Fibroblast of lung (primary cell): ENCODE measurements around the gene GPX7. TPM values are rescaled to one million over a fixed set of nuclear protein-coding genes. Genes with fewer than 3 reads are reported as not detected.

ENCODE experiments used
- DNase-seq, 2 donors: peaks; one replicate each; pipeline versions ENCODE4 v3.0.0 to v3.0.0-alpha.2; 2010; ENCODE audit warnings: low read depth in 2 of 2
- H2AFZ ChIP-seq: 2 replicates; pipeline ENCODE4 v1.5.1; 2012; ENCODE audit warnings: low read length, control low read depth, inconsistent platforms
- H3K27ac ChIP-seq: 2 replicates; pipeline ENCODE4 v1.5.1; 2011; ENCODE audit warnings: low read length, control low read depth; ENCODE audit not compliant: insufficient read depth
- H3K27me3 ChIP-seq: 2 replicates; pipeline ENCODE4 v1.5.1; 2011; ENCODE audit warnings: mild to moderate bottlenecking, low read length; ENCODE audit not compliant: control insufficient read depth, insufficient read depth
- H3K36me3 ChIP-seq: 2 replicates; pipeline ENCODE4 v1.5.1; 2011; ENCODE audit warnings: low read length; ENCODE audit not compliant: control insufficient read depth, insufficient read depth
- H3K4me1 ChIP-seq: 2 replicates; pipeline ENCODE4 v1.5.1; 2011; ENCODE audit warnings: low read length; ENCODE audit not compliant: control insufficient read depth, insufficient read depth; ENCODE audit errors: extremely low read depth
- H3K4me2 ChIP-seq: 2 replicates; pipeline ENCODE4 v1.5.1; 2011; ENCODE audit warnings: low read length, control low read depth; ENCODE audit not compliant: insufficient read depth; ENCODE audit errors: extremely low read depth
- H3K4me3 ChIP-seq, 4 experiments: fragments of 200-600 bp in 1 of 4; sonication (generic) in 1 of 4; replicated peaks in 1 of 4; 2 replicates each; pipeline ENCODE4 v1.5.1; 2011 to 2016; ENCODE audit warnings: low read length in 4 of 4, low read depth in 3 of 4, mild to moderate bottlenecking in 3 of 4, control low read depth in 2 of 4, inconsistent platforms in 1 of 4, mixed read lengths in 1 of 4; ENCODE audit not compliant: insufficient read depth in 1 of 4; ENCODE audit errors: control extremely low read depth in 1 of 4
- H3K79me2 ChIP-seq: 2 replicates; pipeline ENCODE4 v1.5.1; 2012; ENCODE audit warnings: mild to moderate bottlenecking, low read length, inconsistent platforms; ENCODE audit not compliant: control insufficient read depth, insufficient read depth
- H3K9ac ChIP-seq: 2 replicates; pipeline ENCODE4 v1.5.1; 2011; ENCODE audit warnings: mild to moderate bottlenecking, low read length, control low read depth; ENCODE audit not compliant: insufficient read depth
- H3K9me3 ChIP-seq: 2 replicates; pipeline ENCODE4 v1.5.1; 2012; ENCODE audit warnings: low read depth, low read length; ENCODE audit not compliant: control insufficient read depth, insufficient read depth
- H4K20me1 ChIP-seq: 2 replicates; pipeline ENCODE4 v1.5.1; 2011; ENCODE audit warnings: low read length; ENCODE audit not compliant: control insufficient read depth, insufficient read depth; ENCODE audit errors: extremely low read depth
- CTCF ChIP-seq, 2 donors: IDR thresholded peaks in 1 of 2; conservative IDR thresholded peaks in 1 of 2; 1 replicate in 1 of 2; 2 replicates in 1 of 2; pipeline ENCODE4 v1.5.1; 2011 to 2012; ENCODE audit warnings: low read length in 2 of 2, control low read depth in 1 of 2, inconsistent platforms in 1 of 2, low read depth in 1 of 2, mild to moderate bottlenecking in 1 of 2
- EZH2 ChIP-seq: IDR thresholded peaks from 2 replicates; pipeline ENCODE4 v1.5.1; 2012; ENCODE audit warnings: low read length, control low read depth, mild to moderate bottlenecking; ENCODE audit errors: missing control alignments
- polyA plus RNA-seq, 2 donors: library from polyadenylated mRNA; depleted of rRNA in 1 of 2; stranded (reverse) in 1 of 2; unstranded in 1 of 2; fragments of >200 nt; gene quantifications; 2 replicates each; pipeline ENCODE4 v1.2.1, GENCODE V29; 2011 to 2012; ENCODE audit warnings: missing spikeins in 1 of 2
- total RNA-seq: library from RNA; depleted of rRNA; stranded (reverse); fragments of >200 nt; gene quantifications from 2 replicates; pipeline ENCODE4 v1.2.1, GENCODE V29; 2014

Gene GPX7
- total and polyA plus RNA-seq, 2 donors (not counting 1 experiment from before 2014, with no cell fraction given): 28.9 to 30.6 TPM

GRCh38 chr1:52623812-52624211 lies 21.6 kb downstream of the GPX7 start:
- H4K20me1 ChIP-seq: no peaks in the 10 kb centered on the region
- H3K4me2 ChIP-seq: no peak overlapping the region
- no peaks in the 10 kb centered on the region for H3K27me3 ChIP-seq
- TF ChIP-seq EZH2 (no peak), CTCF (conservative IDR thresholded peaks at IDR 0.05 in 1 of 2, IDR thresholded peaks at IDR 0.05 in 1 of 2; ENCODE audit: low read depth in 1 of 2, low read length in 2 of 2) (no peak)
- H2AFZ ChIP-seq: no peak overlapping the region
- H3K9ac ChIP-seq: no peak overlapping the region
- no peaks in the 10 kb centered on the region for H3K4me1 ChIP-seq
- no peaks in the 10 kb centered on the region for H3K9me3 ChIP-seq
- H3K36me3 ChIP-seq: no peaks in the 10 kb centered on the region
- H3K4me3 ChIP-seq: no peak overlapping the region
- no peak for DNase-seq
- H3K79me2 ChIP-seq: no peaks in the 10 kb centered on the region
- no peak overlapping the region for H3K27ac ChIP-seq

- no peak overlapping the region for H3K4me3 ChIP-seq
- H3K27me3 ChIP-seq: no peaks in the 10 kb centered on the region
- DNase-seq: no peak
- no peaks in the 10 kb centered on the region for H4K20me1 ChIP-seq
- no peaks in the 10 kb centered on the region for H3K9me3 ChIP-seq
- no peak overlapping the region for H2AFZ ChIP-seq
- no peaks in the 10 kb centered on the region for H3K36me3 ChIP-seq
- no peaks in the 10 kb centered on the region for H3K79me2 ChIP-seq
- H3K9ac ChIP-seq: no peak overlapping the region
- no peaks in the 10 kb centered on the region for H3K4me1 ChIP-seq
- H3K4me2 ChIP-seq: no peak overlapping the region
- H3K27ac ChIP-seq: no peak overlapping the region
- no peak for TF ChIP-seq CTCF (conservative IDR thresholded peaks at IDR 0.05 in 1 of 2, IDR thresholded peaks at IDR 0.05 in 1 of 2; ENCODE audit: low read depth in 1 of 2, low read length in 2 of 2)
- no peak for TF ChIP-seq EZH2
Observed at GRCh38 chr1:52627028-52627427, 24.9 kb downstream of the GPX7 start.

GRCh38 chr1:52628614-52629324 lies 26.6 kb downstream of the GPX7 start:
- no peaks in the 10 kb centered on the region for H3K9me3 ChIP-seq
- H2AFZ ChIP-seq: no peak overlapping the region
- H3K4me2 ChIP-seq: peak overlapping the region; percentile 65
- H3K27me3 ChIP-seq: peaks cover 12% of the 10 kb centered on the region
- no peak for DNase-seq
- no peaks in the 10 kb centered on the region for H3K36me3 ChIP-seq
- no peak overlapping the region for H3K27ac ChIP-seq
- H4K20me1 ChIP-seq: no peaks in the 10 kb centered on the region
- TF ChIP-seq CTCF (conservative IDR thresholded peaks at IDR 0.05 in 1 of 2, IDR thresholded peaks at IDR 0.05 in 1 of 2; ENCODE audit: low read depth in 1 of 2, low read length in 2 of 2) (no peak), EZH2 (no peak)
- H3K4me1 ChIP-seq: no peaks in the 10 kb centered on the region
- H3K9ac ChIP-seq: no peak overlapping the region
- peak overlapping the region in 1 of 4 experiments; percentile 22 for H3K4me3 ChIP-seq
- no peaks in the 10 kb centered on the region for H3K79me2 ChIP-seq
